HG03354 (cell line): ENCODE measurements around the gene ALK.

Experiments
- ATAC-seq: cut with Tn5 transposase; IDR thresholded peaks from one replicate; pipeline ENCODE4 v1.9.1; 2021; ENCODE audit warnings: mild to moderate bottlenecking; ENCODE audit not compliant: unreplicated experiment, poor library complexity, severe bottlenecking

ALK gene

GRCh38 chr2:29216609-29216909 is 704.8 kb downstream of the ALK start:
- no peak for ATAC-seq

GRCh38 chr2:29215739-29216608 is 705.4 kb downstream of the ALK start:
- ATAC-seq, result no peak

- no peak for ATAC-seq
Measured at GRCh38 chr2:29215073-29215472, 706.3 kb downstream of the ALK start.

GRCh38 chr2:29213888-29214291 is 707.5 kb downstream of the ALK start:
- ATAC-seq, result no peak

GRCh38 chr2:29212009-29212408 is 709.4 kb downstream of the ALK start:
- ATAC-seq, result no peak

- ATAC-seq, result no peak
Measured at GRCh38 chr2:29209551-29209950, 711.8 kb downstream of the ALK start.

- no peak for ATAC-seq
Measured at GRCh38 chr2:29207352-29208148, 713.8 kb downstream of the ALK start.

- ATAC-seq, result no peak
Measured at GRCh38 chr2:29206941-29207340, 714.4 kb downstream of the ALK start.

GRCh38 chr2:29202819-29203495 is 718.4 kb downstream of the ALK start:
- no peak for ATAC-seq

- no peak for ATAC-seq
Measured at GRCh38 chr2:29201979-29202378, 719.4 kb downstream of the ALK start.

GRCh38 chr2:29196792-29197788 is 724.3 kb downstream of the ALK start:
- ATAC-seq, result peak; percentile 77

- no peak for ATAC-seq
Measured at GRCh38 chr2:29195796-29196195, 725.6 kb downstream of the ALK start.

GRCh38 chr2:29193681-29194080 is 727.7 kb downstream of the ALK start:
- ATAC-seq, result no peak

GRCh38 chr2:29193111-29193510 is 728.3 kb downstream of the ALK start:
- no peak for ATAC-seq

- ATAC-seq, result no peak
Measured at GRCh38 chr2:29192526-29192925, 728.9 kb downstream of the ALK start.

GRCh38 chr2:29191817-29192216 is 729.6 kb downstream of the ALK start:
- ATAC-seq, result no peak

- no peak for ATAC-seq
Measured at GRCh38 chr2:29189052-29189451, 732.3 kb downstream of the ALK start.

GRCh38 chr2:29187926-29188325 is 733.5 kb downstream of the ALK start:
- ATAC-seq, result no peak

GRCh38 chr2:29186817-29187216 is 734.6 kb downstream of the ALK start:
- ATAC-seq, result no peak
